Mesothelial cell of epicardium (in vitro differentiated cells): Measurements from ENCODE around the gene HSPH1. TPM values are rescaled to one million over a fixed set of nuclear protein-coding genes. Genes with fewer than 3 reads are reported as not detected.

Source experiments
- DNase-seq, 2 experiments: peaks; one replicate each; pipeline ENCODE4 v3.0.0; 2021; ENCODE audit warnings: low spot score in 2 of 2; ENCODE audit not compliant: unreplicated experiment in 2 of 2
- H3K27ac Mint-ChIP-seq: 2 replicates; pipeline ENCODE4 v1.8.0; 2021; ENCODE audit warnings: mixed read lengths
- H3K27me3 Mint-ChIP-seq: 2 replicates; pipeline ENCODE4 v1.8.0; 2021; ENCODE audit warnings: low read depth, mixed read lengths
- H3K36me3 Mint-ChIP-seq: 2 replicates; pipeline ENCODE4 v1.8.0; 2021; ENCODE audit warnings: mixed read lengths
- H3K4me1 Mint-ChIP-seq: 2 replicates; pipeline ENCODE4 v1.8.0; 2021; ENCODE audit warnings: mixed read lengths
- H3K4me3 Mint-ChIP-seq: 2 replicates; pipeline ENCODE4 v1.8.0; 2021; ENCODE audit warnings: mild to moderate bottlenecking, moderate library complexity, mixed read lengths
- H3K9me3 Mint-ChIP-seq: 2 replicates; pipeline ENCODE4 v1.8.0; 2021; ENCODE audit warnings: mixed read lengths
- total RNA-seq: library from RNA; stranded (reverse); gene quantifications from 3 replicates; pipeline ENCODE4 v1.2.1, GENCODE V29; 2021
- TF ChIP-seq, protein P1 (sequence below): fragments of 200-600 bp; sonication (generic); IDR thresholded peaks from one replicate; pipeline ENCODE4 v1.5.0; 2021; ENCODE audit warnings: antibody characterized with exemption; ENCODE audit not compliant: unreplicated experiment

Gene HSPH1
- total RNA-seq, 1 donor from 2014 or later = 75.1 TPM

DNA sequence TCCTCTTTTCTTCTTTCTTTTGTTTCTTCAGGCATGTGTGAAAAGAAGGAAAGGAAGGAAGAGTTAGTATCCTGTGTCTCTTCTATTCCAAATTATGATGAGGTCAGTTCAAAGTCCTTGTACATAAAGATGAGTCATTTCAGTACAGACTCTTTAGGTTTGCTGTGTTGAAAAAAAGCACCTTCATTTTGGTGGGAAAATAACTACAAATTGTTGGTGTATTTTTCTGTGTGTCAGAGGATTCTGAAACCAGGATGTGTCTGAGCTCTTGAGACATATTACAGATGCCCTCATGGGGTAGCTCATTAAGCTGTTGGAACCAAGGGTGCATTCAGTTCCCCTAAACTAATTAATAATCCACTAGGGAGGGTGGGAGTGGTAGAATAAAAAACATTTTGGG is 5.8 kb upstream of the HSPH1 start:
- H3K36me3 Mint-ChIP-seq = no peaks in the 10 kb centered on the region
- no peaks in the 10 kb centered on the region for H3K9me3 Mint-ChIP-seq
- DNase-seq = no peak
- no peaks in the 10 kb centered on the region for H3K27me3 Mint-ChIP-seq
- TF ChIP-seq, protein P1, sequence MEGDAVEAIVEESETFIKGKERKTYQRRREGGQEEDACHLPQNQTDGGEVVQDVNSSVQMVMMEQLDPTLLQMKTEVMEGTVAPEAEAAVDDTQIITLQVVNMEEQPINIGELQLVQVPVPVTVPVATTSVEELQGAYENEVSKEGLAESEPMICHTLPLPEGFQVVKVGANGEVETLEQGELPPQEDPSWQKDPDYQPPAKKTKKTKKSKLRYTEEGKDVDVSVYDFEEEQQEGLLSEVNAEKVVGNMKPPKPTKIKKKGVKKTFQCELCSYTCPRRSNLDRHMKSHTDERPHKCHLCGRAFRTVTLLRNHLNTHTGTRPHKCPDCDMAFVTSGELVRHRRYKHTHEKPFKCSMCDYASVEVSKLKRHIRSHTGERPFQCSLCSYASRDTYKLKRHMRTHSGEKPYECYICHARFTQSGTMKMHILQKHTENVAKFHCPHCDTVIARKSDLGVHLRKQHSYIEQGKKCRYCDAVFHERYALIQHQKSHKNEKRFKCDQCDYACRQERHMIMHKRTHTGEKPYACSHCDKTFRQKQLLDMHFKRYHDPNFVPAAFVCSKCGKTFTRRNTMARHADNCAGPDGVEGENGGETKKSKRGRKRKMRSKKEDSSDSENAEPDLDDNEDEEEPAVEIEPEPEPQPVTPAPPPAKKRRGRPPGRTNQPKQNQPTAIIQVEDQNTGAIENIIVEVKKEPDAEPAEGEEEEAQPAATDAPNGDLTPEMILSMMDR = no peak
- H3K27ac Mint-ChIP-seq = no peak overlapping the region
- H3K4me1 Mint-ChIP-seq = peaks cover 15% of the 10 kb centered on the region
- H3K4me3 Mint-ChIP-seq = no peak overlapping the region

DNA sequence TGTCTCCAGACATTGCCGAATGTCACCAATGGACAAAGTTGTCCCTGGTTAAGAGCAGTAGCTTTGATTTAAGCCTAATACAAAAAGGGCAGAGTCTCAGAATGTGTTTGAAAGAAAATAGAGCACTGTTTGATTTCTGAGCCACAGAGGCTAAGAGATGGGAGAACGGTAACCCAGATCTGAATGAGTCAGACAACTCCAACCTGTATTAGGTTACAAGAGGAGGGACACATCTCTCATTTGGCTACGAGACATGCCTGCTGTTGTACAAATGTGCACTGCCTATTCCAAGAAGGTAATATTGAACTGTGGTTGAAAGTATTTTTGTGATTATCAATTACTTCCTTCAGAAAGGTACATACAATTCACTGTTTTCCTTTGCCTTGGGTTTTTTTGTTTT is 4.9 kb upstream of the HSPH1 start:
- Mint-ChIP-seq H3K36me3 (no peaks in the 10 kb centered on the region), H3K4me1 (peaks cover 9% of the 10 kb centered on the region), H3K4me3 (no peak overlapping the region), H3K27me3 (no peaks in the 10 kb centered on the region), H3K27ac (no peak overlapping the region), H3K9me3 (no peaks in the 10 kb centered on the region)
- TF ChIP-seq, protein P1 = no peak
- DNase-seq = no peak

DNA sequence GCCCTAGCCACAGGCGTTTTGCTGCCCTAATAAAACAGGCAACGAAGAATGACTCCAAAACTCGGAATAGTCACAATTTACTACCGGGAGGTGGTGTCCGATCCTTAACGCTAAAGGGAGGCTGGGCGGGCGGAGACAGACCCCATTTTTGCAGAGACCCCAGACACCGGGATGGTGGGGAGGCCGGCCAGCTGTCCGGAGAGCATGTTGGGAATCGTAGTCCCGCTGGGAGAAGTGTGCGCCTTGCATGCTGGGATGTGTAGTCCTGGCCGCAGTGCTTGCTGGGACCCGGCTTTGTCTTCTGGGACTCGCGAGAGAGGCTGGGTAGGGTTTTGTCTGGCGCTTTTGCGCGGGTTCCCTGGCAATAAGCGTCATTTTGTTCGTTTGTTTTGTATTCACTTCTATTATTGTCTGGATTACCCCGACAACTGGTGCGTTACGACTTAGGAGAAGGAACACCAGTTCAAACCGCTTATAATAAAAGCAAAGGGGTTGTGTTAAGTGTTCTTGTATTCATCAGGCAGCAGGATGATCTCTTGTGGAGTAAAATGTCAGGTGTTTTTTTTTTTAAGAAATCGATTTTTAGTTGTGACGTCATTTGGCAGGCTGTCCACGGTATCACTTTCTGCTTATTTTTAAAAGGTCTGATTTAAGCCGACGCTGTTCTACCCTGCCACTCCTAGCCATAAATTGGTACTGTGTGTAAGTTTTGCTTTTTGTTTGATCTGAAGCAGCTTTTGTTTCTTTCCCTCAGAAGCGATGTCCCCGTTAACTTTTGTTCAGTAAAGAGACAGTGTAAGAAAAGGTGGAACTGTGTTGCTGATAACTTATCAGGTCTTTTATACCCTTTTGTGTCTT is 676 bp upstream of the HSPH1 start:
- no peaks in the 10 kb centered on the region for H3K27me3 Mint-ChIP-seq
- peak overlapping the region; percentile 98 for H3K27ac Mint-ChIP-seq
- H3K36me3 Mint-ChIP-seq = peaks cover 2% of the 10 kb centered on the region
- no peaks in the 10 kb centered on the region for H3K9me3 Mint-ChIP-seq
- DNase-seq = peak; percentile 89
- peak overlapping the region; percentile 95 for H3K4me3 Mint-ChIP-seq
- peaks cover 31% of the 10 kb centered on the region for H3K4me1 Mint-ChIP-seq
- TF ChIP-seq, protein P1 = no peak

DNA sequence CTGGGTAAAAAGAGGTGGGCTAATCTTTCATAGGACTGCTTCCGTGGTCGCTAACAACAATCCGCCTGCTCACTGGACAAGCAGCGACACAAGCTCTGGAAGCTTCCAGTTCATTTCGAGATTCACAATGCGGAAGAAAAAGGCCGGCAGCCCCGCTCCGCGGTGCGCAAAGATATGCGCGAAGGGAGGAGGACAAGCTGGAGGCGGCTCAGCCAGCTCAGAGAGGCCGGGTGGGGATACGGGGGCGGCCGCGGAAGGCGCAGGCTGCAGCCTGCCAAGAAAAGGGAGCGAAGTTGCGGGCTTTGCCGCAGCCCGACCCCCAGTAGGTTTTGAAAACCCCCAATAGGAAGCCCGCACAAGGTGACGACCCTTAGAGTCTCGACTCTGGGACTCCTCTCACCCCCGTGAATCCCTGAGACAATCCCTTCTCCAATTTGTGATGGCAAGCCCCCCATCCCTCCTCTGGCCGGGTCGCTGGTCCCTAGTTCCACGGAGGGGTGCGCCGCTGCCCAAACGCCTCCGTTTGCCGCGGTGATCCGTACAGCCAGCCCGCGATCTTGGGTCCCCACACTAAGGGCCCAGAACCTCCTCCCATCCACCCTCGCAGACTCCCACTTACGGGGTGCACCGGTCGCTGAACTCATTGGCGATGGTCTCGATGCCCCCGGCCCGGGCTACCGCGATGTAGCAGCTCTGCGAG is 697 bp downstream of the HSPH1 start:
- Mint-ChIP-seq H3K4me1 (peaks cover 31% of the 10 kb centered on the region), H3K27me3 (no peaks in the 10 kb centered on the region), H3K4me3 (peak overlapping the region; percentile 95), H3K9me3 (no peaks in the 10 kb centered on the region), H3K36me3 (peaks cover 3% of the 10 kb centered on the region), H3K27ac (peak overlapping the region; percentile 98)
- DNase-seq = peak; percentile 45 to 77
- TF ChIP-seq, protein P1 = no peak

DNA sequence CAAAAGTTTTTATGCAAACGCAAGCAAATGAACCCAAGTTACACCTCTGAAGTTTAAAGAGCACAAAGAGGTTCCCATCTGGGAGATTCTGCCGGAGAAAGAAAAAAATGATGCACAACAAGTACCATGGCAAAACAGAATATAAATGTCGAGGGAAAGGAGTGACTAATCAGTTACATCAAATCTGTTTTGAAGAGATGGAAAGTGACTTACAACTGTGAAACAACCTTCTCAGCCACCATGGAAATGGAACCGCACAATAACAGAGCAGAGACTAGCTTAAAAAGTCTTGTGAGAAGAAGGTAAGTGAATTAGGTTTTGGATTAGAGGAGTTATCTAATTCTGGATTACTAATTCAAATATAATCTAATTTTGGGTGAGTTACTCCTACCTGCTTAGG is 2.4 kb downstream of the HSPH1 start:
- TF ChIP-seq, protein P1 = no peak

More for the DNA sequence above, 2.4 kb downstream of the HSPH1 start:
- Mint-ChIP-seq H3K27ac (peak overlapping the region; percentile 63), H3K4me1 (peaks cover 31% of the 10 kb centered on the region), H3K4me3 (peak overlapping the region; percentile 95), H3K9me3 (no peaks in the 10 kb centered on the region), H3K27me3 (no peaks in the 10 kb centered on the region), H3K36me3 (peaks cover 14% of the 10 kb centered on the region)
- DNase-seq = no peak
